B cell (primary cell): ENCODE data around the gene NPW.

Source experiments
- CTCF ChIP-seq: fragments of 200-600 bp; IDR thresholded peaks from one replicate; pipeline ENCODE4 v1.8.0; 2022; ENCODE audit warnings: antibody characterized with exemption, mild to moderate bottlenecking
- EZH2 ChIP-seq: IDR thresholded peaks from 2 replicates; pipeline ENCODE4 v1.6.1; 2012; ENCODE audit warnings: borderline replicate concordance, low read depth, mild to moderate bottlenecking, moderate library complexity, low read length; ENCODE audit not compliant: insufficient read depth, poor library complexity, severe bottlenecking

GRCh38 chr16:1992704-1993317 is 26.8 kb upstream of the NPW start:
- TF ChIP-seq CTCF (no peak), EZH2 (no peak)
